Stimulated activated CD8-positive, alpha-beta memory T cell treated with anti-CD3 and anti-CD28 coated beads, Interleukin-4, amount 100 ng/mL, for 4 hours (primary cell): ENCODE data around the gene C3orf80.
"Not testable (repeated sequence)": the region's sequence is repeated elsewhere in the genome, so short reads cannot be mapped to it uniquely, and the experiment has no call there.

Source experiments
- DNase-seq, 2 donors: peaks; one replicate each; pipeline ENCODE4 v3.0.0-alpha.2; 2020; ENCODE audit warnings: low read depth in 2 of 2, low spot score in 1 of 2

C3orf80 gene

DNA sequence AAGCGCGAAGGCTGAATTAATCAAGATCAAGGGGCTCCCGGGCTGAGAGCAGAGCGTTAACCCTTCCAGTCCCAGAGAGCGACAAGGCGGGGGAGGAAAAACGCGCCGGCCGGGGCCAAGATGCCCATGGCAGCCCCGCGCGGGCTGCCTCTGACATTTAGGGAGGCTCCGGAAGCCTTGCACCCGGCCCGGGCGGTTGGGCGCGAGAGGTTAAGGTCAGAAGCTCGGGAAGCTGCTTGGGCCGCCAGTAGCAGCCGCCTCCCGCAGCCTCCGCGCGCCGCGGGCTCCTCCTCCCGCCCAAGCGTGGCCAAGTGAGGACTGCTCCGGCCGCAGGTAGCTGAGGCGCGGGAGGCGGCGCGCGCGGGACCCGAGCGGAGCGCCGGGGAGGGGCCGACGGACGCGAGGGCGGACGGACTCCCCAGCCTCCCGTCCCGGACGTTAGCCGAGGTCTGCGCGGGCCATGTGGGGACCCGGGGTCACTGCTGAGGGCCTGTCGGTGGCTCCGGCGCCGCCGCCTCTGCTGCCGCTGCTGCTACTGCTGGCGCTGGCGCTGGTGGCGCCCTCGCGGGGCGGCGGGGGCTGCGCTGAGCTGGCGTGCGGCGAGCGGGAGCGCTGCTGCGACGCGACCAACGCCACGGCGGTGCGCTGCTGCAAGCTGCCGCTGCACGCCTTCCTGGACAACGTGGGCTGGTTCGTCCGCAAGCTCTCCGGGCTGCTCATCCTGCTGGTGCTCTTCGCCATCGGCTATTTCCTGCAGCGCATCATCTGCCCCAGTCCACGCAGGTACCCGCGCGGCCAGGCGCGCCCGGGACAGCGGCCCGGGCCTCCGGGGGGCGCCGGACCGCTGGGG, at the start of gene C3orf80:
Gene C3orf80, plus strand, starts transcription at position 247 of the 850 bp plus-strand sequence. Its CDS starts 214 bp downstream, at position 461.
- no peak for DNase-seq

DNA sequence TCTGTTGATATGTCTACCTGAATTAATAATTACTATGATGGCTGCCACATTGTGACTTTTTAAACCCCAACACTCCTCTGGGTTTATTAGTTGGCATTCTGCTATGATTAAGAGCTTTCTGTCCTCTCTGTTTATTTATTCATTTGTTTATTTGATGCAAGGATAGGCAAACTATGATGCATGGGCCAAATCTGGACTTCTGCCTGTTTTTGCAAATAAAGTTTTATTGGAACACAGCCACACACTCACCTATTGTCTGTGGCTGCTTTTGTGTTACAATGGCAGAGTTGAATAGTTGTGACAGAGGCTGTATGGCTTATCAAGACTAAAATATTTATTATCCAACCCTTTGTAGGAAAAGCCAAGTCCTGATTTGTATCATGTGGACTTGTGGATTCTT, 48.3 kb upstream of the C3orf80 start:
- DNase-seq, result no peak

DNA sequence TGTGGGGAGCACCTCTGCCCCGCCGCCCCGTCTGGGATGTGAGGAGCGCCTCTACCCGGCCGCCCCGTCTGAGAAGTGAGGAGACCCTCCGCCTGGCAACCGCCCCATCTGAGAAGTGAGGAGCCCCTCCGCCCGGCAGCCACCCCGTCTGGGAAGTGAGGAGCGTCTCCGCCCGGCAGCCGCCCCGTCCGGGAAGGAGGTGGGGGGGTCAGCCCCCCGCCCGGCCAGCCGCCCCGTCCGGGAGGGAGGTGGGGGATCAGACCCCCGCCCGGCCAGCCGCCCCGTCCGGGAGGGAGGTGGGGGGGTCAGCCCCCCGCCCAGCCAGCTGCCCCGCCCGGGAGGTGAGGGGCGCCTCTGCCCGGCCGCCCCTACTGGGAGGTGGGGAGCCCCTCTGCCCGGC, 46.6 kb upstream of the C3orf80 start:
- not testable (repeated sequence) for DNase-seq

DNA sequence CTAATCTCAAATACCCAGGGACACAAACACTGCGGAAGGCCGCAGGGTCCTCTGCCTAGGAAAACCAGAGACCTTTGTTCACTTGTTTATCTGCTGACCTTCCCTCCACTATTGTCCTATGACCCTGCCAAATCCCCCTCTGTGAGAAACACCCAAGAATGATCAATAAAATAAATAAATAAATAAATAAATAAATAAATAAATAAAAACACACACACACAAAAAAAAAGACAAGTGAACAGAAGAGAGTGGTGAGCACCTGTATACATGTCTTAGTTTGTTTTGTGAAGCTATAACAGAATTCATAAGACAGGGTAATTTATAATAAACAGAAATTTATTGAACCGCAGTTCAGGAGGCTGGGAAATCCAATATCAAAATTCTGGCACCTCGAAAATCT, 45.8 kb upstream of the C3orf80 start:
- DNase-seq, result not testable (repeated sequence)

DNA sequence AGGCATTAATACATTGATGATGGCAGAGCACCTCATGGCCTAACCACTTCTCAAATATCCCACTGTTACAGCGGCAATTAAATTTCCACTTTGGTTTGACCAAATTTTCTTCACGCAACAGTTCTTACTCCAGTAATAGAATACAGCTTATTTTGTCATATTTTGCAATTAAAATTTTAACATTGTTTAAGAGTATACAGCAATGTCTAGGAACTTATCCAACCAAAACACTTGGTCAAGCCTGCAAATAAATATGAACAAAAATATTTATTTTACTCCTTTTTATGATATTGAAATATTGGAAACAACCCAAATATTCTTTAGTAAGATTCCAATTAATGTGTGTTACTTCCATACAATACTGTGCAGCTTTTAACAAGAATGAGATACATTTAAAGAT, 45.3 kb upstream of the C3orf80 start:
- no peak for DNase-seq

DNA sequence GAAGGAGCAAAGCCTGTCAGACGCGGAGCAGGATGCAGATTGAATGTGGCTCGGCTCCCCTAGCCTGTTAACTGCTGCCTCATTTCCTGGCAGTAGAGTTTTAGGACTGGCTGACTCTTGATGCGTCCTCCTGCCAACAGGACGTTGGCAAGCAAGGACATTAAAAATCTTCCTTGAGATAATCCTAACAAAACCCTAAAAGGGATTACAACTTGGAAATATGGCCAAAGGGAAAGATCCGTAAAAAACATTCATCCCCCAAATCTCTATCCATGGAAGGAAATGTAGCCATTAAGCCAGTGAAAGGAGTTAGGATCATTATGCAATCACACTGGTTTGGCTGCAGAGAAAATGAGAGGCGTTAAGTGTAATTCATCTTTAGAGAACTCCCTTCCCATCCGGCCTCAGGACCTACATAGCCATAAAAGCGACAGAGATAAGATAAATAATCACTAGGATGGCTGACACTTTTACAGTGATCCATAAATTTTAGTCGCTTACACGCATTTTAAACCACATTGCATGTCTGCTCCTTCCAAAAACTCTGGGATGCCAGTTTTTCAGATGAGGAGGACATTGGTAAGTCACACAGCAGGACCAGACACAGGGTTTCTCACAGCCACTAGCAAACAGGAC, 44.5 kb upstream of the C3orf80 start:
- DNase-seq, result no peak

DNA sequence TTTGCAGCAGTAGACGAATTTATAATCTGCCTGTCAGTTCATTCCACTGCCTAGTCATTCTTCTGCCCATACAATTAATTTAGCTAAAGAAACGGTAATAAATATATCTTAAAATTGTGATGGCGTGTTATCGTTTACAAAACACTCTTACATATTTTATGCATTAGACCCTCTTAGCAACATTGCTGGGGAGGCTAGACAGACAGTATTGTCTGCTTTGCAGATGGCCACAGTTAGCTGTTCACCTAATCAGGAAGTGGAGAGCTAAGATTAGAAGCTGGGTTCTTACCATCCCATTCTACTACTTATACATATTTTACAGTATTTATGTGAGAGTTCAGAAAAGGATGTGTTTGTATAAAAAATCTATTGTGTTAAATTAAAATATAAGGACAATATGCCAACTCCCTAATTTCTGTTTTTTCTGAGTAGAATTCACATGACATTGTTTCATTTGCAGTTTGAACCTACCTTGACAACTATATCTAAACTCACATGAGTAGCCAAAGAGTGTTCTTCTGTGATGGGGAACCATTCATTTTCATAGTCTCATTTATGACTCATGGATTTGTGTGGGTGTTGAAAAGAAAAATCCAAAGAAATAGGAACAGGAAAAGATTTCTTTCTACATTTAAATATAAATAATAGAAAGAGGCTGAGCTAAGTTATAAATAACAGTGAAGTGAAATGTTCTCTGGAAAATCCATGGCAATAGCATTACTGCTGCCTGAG, 41.7 kb upstream of the C3orf80 start:
- no peak for DNase-seq

DNA sequence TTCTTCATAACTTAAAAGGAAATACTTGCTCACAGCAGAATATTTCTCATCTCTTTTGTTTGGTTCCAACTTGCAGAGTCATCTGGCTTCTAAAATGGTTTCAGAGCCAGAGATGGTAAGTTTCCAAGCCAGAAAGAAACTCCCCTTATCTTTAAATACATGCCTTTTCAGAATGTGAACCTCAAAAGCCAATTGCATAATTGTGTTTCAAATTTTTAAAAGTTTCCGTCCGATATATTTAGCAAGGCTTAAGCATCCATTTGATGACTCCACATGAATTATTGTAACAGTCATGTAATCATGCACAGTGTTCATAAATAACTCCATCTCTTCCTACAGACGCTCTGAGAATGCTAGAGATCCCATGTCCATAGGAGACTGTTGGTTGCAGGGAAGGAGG, 40.6 kb upstream of the C3orf80 start:
- DNase-seq, result no peak

DNA sequence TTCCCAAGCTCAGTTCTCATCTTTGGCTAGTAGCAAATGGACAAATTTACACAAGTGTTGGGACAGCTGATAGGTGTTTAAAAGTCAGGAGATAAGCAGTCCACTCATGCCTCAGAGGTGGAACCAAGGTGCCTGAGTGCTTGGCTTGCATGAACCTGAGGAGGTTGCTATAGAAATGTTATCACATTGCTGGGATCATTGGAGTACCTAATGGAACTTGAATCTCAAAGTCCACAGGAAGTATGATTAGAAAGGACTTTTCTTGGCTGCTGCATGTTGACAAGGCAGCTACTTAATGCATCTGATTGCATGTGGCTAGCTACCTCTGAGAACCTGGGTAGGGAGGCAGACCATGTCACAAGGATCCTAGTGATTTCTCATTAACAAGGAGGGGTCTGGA, 39.5 kb upstream of the C3orf80 start:
- no peak for DNase-seq

DNA sequence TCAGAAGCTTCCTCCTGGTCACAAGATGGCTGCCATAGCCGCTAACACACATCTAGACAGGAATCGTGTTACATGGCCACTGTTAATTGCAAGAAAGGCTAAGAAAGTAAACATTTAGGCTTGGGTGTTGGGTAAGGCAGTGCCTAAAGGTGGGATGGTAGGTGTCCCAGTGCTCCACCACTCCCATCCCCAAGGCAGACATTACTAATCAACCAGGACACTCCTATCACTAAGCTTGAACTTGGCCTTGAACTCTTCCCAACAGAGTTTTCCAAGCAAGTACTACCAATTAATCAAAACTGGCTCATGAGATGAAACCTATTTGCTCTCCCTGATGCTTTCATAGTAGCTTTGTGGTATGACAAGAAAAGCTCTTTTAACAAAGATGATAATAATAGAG, 37.9 kb upstream of the C3orf80 start:
- DNase-seq, result no peak

DNA sequence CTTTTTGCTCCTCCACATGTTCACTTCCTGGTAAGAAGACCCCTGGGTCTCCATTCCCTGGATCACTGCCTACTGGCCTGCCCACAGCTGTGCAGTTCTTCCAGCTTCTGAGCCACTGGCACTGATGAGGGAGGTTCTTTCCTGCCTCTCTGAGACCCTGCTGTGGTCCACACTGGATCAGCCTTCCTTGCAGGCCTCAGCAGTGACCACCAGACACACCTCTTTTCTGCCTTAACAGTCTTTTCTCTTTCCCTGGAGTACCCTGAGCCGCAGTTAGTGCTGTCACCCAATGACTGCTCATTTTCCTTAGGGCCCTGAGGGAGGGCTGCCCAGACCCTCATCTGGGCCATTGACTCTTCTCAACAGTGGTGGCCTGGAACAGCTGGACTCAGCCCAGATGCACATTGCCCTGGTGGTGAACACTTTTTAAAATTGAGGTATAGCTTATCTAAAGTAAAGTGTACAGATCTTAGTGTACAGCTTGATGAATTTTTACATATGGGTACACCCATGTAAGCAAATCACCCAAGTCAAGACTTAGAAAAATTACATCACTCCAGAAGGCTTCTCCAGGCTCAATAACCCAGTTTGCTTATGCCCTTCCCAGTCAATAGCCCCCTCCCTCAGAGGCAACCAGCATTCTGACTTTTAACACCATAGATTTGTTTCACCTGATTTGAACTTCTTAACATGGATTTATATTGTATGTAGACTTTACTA, 32.8 kb upstream of the C3orf80 start:
- no peak for DNase-seq

DNA sequence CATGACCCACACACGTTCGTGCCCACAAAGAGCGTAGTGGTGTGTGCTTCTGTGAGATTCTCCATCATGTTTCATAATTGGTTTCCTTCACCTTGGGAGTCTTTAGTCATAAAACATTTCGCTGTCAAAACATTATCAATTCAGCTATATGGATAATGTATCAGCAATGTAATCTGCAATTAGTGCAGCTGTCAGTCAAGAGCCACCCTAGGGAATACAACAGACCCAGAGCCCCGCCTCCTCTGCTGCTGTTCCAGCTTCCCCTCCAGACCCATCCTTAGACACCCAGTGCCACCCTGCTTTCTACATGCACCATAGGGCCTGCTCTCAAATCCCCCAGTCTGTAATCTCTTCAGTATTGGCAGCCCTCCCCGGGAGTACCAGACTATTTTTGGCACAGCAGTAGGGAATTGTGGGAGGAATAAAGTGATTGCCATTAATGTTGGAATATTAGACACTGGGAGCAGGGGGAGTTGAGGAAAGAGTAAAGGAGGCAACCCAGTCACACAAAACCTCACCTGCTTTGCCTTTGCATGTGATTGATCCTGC, 31.5 kb upstream of the C3orf80 start:
- DNase-seq, result no peak

DNA sequence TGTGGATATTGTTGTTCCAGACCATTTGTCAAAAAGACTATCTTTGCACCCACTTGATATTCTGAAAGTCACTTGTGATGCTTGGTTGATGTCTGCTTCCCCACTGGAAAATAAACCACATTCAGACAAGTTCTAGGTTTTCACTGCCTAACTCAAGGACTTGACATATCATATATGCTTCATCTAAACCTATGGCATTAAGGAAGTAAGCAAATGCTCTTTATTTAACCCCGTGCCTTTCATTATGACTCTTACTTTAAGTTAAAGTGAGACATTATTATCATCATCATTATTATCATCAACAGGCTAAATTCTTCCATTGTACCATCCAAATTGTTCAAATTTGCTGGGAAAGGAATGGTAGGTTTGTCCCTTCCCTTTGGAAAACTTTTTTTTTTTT, 30.8 kb upstream of the C3orf80 start:
- DNase-seq, result no peak

DNA sequence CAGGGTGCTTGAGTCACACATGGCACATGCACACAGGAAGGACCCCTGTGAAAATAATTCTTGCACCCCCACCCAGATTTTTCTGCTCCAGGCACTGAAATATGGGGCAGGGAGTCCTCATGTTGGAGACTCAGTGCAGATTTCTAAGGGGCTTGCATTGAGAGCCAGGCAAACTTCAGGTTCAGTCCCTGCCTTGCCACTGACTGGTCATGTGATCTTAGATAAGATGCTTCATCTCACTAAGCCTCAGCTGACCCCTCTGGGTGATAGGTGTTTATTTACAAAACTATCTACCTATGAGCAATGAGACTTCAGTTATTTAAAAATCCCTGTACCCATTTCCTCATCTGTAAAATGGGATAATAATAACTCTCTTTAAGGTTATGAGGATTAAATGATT, 30.1 kb upstream of the C3orf80 start:
- no peak for DNase-seq

DNA sequence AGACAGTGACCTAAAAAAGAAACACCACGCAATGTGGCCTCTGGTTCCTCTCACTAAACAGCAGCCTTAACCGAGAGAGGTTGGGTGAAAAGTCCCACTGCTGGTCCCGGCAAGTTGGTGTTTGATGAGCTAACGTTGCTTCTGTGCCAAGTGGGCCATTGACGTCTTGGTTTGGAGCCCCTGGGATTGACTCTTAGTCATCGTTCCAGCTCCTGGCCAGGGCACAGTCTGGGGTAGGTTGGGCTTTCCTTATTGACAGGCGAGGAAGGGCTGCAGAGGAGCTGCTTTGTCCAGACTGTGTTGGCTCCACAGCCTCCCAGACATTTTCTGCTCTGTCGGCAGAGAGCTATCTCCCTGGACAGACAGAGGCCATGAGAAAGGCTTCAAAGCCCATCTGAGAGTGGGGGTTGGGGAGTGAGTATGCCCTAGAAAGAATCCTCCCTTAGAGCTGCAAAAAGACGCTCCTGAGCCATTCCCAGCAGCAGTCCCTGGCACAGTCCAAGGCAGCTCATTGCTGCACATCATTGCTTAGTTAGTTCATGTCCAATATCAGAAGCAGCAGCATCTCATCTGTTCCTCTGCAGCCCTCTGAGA, 28.6 kb upstream of the C3orf80 start:
- no peak for DNase-seq

DNA sequence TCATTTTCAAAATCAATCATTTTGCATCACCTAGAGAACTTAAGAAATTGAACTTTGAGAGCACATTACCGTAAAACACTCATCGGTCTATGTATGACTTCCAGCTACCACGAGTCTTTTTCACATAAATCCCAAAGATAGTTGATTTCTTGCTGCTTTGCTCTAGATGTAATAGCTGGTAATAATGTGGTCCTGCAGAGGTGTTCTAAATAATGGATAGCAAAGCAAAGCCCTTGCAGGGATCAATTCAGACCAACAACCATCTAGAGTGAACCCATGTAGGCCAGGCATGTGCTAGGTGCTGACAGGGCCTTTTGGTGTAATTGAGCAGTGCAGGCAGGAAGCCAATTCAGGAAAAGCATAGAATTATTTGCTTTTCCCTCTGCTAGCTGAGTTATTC, 26.1 kb upstream of the C3orf80 start:
- no peak for DNase-seq

DNA sequence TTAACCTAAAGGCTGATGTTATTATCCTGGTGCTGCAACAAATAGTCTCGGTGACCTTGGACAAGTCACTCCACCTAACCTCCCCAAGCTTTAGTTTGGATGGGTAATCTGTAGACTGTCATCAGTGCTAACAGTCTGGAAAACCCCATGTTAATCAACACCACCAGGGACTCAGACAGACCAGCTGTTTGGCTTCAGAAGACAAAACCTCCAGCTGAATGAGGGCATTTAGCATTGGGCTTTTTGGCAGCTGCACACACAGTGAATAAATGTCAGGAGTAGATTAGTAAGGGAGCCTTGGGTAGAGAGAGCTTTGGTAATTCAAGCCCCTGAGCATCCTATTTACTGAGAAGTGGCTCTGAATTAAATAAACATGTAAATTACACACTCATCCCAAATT, 24.9 kb upstream of the C3orf80 start:
- DNase-seq, result no peak

DNA sequence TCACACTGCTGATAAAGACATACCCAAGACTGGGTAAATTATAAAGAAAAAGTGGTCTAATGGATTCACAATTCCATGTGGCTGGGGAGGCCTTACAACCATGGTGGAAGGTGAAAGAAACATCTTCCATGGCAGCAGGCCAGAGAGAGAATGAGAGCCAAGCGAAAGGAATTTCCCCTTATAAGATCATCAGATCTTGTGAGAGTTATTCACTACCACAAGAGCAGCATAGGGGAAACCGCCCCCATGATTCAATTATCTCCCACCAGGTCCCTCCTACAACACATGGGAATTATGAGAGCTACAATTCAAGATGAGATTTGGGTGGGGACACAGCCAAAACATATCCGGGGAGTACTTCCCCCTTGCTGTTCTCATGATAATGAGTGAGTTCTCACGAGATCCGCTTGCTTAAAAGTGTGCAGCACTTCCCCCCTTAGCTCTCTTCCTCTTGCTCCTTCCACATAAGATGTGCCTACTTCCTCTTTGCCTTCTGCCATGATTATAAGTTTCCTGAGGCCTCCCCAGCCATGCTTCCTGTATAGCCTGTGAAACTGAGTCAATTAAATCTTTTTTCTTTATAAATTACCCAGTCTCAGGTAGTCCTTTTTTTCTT, 20.7 kb upstream of the C3orf80 start:
- not testable (repeated sequence) for DNase-seq

DNA sequence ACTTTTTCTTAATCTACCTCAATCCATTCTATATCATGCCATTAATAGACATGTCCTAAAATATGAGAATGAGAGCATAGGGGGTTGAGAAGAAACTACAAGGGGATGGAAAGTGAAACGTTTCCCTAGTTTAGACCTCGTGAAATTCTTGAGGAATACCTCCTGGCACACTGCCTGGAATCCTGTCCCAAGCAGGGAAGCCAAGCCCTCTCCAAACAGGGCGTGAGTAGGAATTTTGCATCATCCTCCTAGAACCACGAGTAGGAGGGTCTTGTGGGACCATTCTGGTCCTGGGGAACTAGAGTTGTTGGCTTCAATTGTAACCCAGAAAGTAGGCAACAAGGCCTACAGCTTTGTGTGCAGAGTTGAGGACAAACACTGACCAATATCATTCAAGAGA, 19.6 kb upstream of the C3orf80 start:
- DNase-seq, result no peak

DNA sequence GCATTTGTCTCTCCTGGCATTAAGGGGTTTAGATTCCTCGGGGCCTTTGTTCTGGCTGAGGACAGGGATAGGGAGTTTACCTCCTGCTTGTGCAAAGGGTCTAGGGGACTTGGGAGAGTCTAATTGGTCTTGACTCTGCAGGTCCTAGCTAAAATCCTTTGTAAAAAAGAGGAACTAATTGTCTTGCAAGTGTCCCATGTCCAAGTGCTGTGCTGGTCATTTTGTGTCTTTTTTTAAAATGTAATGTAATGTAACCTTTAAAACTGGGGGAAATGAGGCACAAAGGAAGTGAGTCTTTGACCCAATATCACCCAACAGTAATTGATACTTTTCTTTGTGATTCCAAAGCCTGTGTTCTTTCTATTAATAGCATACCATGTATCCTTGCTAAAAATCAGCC, 14.9 kb upstream of the C3orf80 start:
- no peak for DNase-seq
